ENCODE results near the gene NTRK3.

GRCh38 chr15:88300089-88300488 lies 43.5 kb upstream of the NTRK3 start:
- TF ChIP-seq CTCF (IDR thresholded peaks at IDR 0.05) (no peak), POLR2A (IDR thresholded peaks at IDR 0.05) (no peak)
